CD4-positive, alpha-beta T cell treated with Interleukin-2 at 100 ng/mL for 4 hours (primary cell): ENCODE data around the gene POGK.
"Not testable (repeated sequence)": the region's sequence is repeated elsewhere in the genome, so short reads cannot be mapped to it uniquely, and the experiment has no call there.

Source experiments
- DNase-seq: peaks from one replicate; pipeline ENCODE4 v3.0.0-alpha.2; 2020; ENCODE audit warnings: low spot score

POGK gene

GRCh38 chr1:166838766-166839599, at the start of gene POGK:
POGK (plus strand) TSS chr1:166839475; CDS start chr1:166840957, 1,482 bp downstream.
- peak; percentile 82 for DNase-seq

GRCh38 chr1:166796620-166797236, 42.5 kb upstream of the POGK start:
- no peak for DNase-seq

GRCh38 chr1:166808952-166809351, 30.3 kb upstream of the POGK start:
- DNase-seq: no peak

GRCh38 chr1:166811691-166812090, 27.6 kb upstream of the POGK start:
- no peak for DNase-seq

- DNase-seq: no peak
Observed at GRCh38 chr1:166813508-166814223, 25.6 kb upstream of the POGK start.

GRCh38 chr1:166814611-166815010, 24.7 kb upstream of the POGK start:
- no peak for DNase-seq

- DNase-seq: no peak
Observed at GRCh38 chr1:166819974-166820373, 19.3 kb upstream of the POGK start.

GRCh38 chr1:166822385-166822784, 16.9 kb upstream of the POGK start:
- DNase-seq: no peak

GRCh38 chr1:166827426-166827825, 11.8 kb upstream of the POGK start:
- DNase-seq: no peak

GRCh38 chr1:166829762-166830161, 9.5 kb upstream of the POGK start:
- not testable (repeated sequence) for DNase-seq

GRCh38 chr1:166836733-166837132, 2.5 kb upstream of the POGK start:
- no peak for DNase-seq

- DNase-seq: peak; percentile 52
Observed at GRCh38 chr1:166839600-166840308, 479 bp downstream of the POGK start.

GRCh38 chr1:166840309-166841274, 1.3 kb downstream of the POGK start:
- DNase-seq: no peak

GRCh38 chr1:166843322-166843721, 4.0 kb downstream of the POGK start:
- DNase-seq: no peak

GRCh38 chr1:166843769-166844596, 4.7 kb downstream of the POGK start:
- DNase-seq: no peak

- DNase-seq: no peak
Observed at GRCh38 chr1:166844791-166845190, 5.5 kb downstream of the POGK start.

GRCh38 chr1:166848193-166848592, 8.9 kb downstream of the POGK start:
- DNase-seq: no peak

GRCh38 chr1:166849135-166849534, 9.9 kb downstream of the POGK start:
- DNase-seq: no peak

- DNase-seq: no peak
Observed at GRCh38 chr1:166852918-166853317, 13.6 kb downstream of the POGK start.

- no peak for DNase-seq
Observed at GRCh38 chr1:166855558-166855957, 16.3 kb downstream of the POGK start.
